HCT116 (cell line): ENCODE data around the gene OPRD1.
"Not testable (repeated sequence)": the region's sequence is repeated elsewhere in the genome, so short reads cannot be mapped to it uniquely, and the experiment has no call there.

Experiments used
- CEBPB ChIP-seq: IDR thresholded peaks from 2 replicates; pipeline ENCODE4 v1.6.1; 2012; ENCODE audit warnings: low read depth
- POLR2A ChIP-seq: IDR thresholded peaks from 2 replicates; pipeline ENCODE4 v1.7.0; 2011; ENCODE audit warnings: borderline replicate concordance; ENCODE audit not compliant: insufficient read depth, insufficient read length; ENCODE audit errors: extremely low read depth

GRCh38 chr1:28828227-28828858 is 16.4 kb downstream of the OPRD1 start:
- TF ChIP-seq CEBPB, POLR2A: not testable (repeated sequence)
